Measurements from ENCODE around the gene KY. TPM values are rescaled to one million over a fixed set of nuclear protein-coding genes. Genes with fewer than 3 reads are reported as not detected.

KY gene
- total RNA-seq, 6 donors from 2014 or later: 0.11 to 2.1 (median 0.38) TPM; not detected in 2

- Histone ChIP-seq H3K9me3 (peaks cover 0 to 11% (median 6%) of the 10 kb centered on the region in 4 donors), H3K4me1 (no peaks in the 10 kb centered on the region), H3K27ac (no peak overlapping the region), H3K27me3 (no peaks in the 10 kb centered on the region), H3K36me3 (no peaks in the 10 kb centered on the region), H3K4me3 (no peak overlapping the region)
- DNase-seq (peak in 1 of 2 donors; percentile 12), ATAC-seq (ENCODE audit: low FRiP score in 2 of 2) (no peak)
- TF ChIP-seq EP300 (IDR thresholded peaks at IDR 0.05) (no peak), POLR2AphosphoS5 (IDR thresholded peaks at IDR 0.05) (no peak), POLR2A (IDR thresholded peaks at IDR 0.05) (no peak)
- TF ChIP-seq, protein P1, sequence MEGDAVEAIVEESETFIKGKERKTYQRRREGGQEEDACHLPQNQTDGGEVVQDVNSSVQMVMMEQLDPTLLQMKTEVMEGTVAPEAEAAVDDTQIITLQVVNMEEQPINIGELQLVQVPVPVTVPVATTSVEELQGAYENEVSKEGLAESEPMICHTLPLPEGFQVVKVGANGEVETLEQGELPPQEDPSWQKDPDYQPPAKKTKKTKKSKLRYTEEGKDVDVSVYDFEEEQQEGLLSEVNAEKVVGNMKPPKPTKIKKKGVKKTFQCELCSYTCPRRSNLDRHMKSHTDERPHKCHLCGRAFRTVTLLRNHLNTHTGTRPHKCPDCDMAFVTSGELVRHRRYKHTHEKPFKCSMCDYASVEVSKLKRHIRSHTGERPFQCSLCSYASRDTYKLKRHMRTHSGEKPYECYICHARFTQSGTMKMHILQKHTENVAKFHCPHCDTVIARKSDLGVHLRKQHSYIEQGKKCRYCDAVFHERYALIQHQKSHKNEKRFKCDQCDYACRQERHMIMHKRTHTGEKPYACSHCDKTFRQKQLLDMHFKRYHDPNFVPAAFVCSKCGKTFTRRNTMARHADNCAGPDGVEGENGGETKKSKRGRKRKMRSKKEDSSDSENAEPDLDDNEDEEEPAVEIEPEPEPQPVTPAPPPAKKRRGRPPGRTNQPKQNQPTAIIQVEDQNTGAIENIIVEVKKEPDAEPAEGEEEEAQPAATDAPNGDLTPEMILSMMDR (IDR thresholded peaks at IDR 0.05): no peak
- WGBS, 2 donors: 66 to 84% methylated on average over 2 to 5 of the region's 5 CpGs
Measured at GRCh38 chr3:134625885-134626741, 24.7 kb downstream of the KY start.

GRCh38 chr3:134625462-134625861 lies 25.4 kb downstream of the KY start:
- Histone ChIP-seq H3K4me3 (no peak overlapping the region), H3K27me3 (no peaks in the 10 kb centered on the region), H3K36me3 (no peaks in the 10 kb centered on the region), H3K9me3 (peaks cover 0 to 5% (median 2%) of the 10 kb centered on the region in 4 donors), H3K27ac (no peak overlapping the region), H3K4me1 (no peaks in the 10 kb centered on the region)
- DNase-seq (peak in 1 of 2 donors; percentile 11), ATAC-seq (ENCODE audit: low FRiP score in 2 of 2) (no peak)
- 79 to 92% methylated on average over 6 to 8 of the region's 8 CpGs for WGBS, 2 donors
- TF ChIP-seq POLR2AphosphoS5 (IDR thresholded peaks at IDR 0.05): no peak
- TF ChIP-seq, protein P1 (IDR thresholded peaks at IDR 0.05): no peak
- TF ChIP-seq EP300 (IDR thresholded peaks at IDR 0.05): no peak
- no peak for TF ChIP-seq POLR2A (IDR thresholded peaks at IDR 0.05)

DNA sequence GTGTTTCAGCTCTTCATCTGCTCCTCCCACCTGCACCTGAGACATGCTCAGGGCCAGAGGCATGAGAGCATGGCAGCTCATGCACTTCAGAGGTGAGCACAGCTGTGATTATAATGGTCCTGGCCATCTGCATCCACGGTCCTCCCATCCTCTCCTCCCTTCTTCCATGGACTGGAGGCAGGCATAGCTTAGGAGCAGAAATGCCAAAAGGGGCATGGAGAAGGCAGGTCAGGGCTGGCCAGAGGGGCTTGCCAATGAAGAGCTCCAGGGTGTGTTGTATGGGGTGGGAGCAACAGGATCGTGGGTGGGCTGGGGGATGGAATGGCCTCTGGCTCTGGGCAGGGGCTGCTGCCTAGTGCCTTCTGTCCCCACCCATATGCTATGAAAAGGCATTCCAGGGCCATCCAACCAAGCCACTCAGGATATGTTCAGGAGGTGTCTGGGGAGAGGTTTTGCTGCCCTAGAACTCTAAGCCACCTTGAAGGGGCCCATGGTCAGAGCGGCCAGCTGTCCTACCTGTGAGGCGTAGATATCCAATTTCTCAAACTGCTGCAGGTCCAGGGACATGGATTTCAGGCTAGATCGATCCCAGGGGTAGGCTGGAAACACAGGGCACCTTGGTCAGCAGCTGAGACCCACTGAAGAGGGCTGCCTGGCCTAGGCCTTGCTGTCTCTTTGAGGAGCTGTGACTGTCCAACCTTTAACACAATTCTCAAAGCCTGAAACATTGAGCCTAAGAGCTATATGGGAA lies 26.1 kb downstream of the KY start:
- H3K27ac ChIP-seq: no peak overlapping the region
- no peaks in the 10 kb centered on the region for H3K27me3 ChIP-seq
- WGBS, 2 donors: 85 to 95% methylated on average over 5 of the region's 5 CpGs
- TF ChIP-seq, protein P1 (IDR thresholded peaks at IDR 0.05): no peak
- TF ChIP-seq POLR2AphosphoS5 (IDR thresholded peaks at IDR 0.05): no peak
- no peaks in the 10 kb centered on the region for H3K9me3 ChIP-seq
- H3K36me3 ChIP-seq: no peaks in the 10 kb centered on the region
- H3K4me1 ChIP-seq: no peaks in the 10 kb centered on the region
- H3K4me3 ChIP-seq: no peak overlapping the region
- ATAC-seq (ENCODE audit: low FRiP score in 2 of 2) (no peak), DNase-seq (no peak)

DNA sequence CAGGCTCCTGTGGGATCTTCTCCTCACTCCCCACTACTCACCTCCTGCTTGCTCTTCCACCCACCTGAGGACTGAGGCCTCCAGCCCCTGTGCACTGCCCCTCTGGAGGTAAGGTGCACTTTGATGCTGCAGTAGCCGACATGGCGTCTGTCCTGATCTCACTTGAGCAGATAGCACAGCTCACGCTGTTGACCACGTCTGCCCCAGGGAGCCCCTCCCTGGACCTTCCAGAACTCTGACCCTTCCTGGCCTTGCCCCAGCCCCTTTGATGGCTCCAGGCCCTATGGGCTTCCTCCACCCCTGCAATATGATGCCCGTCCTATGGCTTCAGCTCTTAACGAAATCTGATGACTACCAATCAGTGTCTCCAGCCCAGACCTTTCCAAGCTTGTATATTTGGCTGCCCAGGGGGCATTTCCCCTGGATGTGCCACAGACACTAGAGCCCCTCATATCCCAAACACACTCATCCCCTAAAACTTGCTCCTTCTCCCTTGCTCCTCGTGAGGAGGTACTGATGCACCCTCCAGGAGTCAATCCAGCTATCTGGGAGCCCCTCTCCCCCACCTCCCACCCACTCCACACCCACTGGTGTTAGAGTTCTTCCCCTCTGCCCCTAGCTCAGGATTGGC lies 27.1 kb downstream of the KY start:
- H3K27ac ChIP-seq: no peak overlapping the region
- H3K36me3 ChIP-seq: no peaks in the 10 kb centered on the region
- no peaks in the 10 kb centered on the region for H3K4me1 ChIP-seq
- TF ChIP-seq POLR2AphosphoS5 (IDR thresholded peaks at IDR 0.05) (no peak), EP300 (IDR thresholded peaks at IDR 0.05) (no peak)
- TF ChIP-seq, protein P1 (IDR thresholded peaks at IDR 0.05): no peak
- H3K27me3 ChIP-seq: no peaks in the 10 kb centered on the region
- ATAC-seq (ENCODE audit: low FRiP score in 2 of 2): no peak
- 89 to 95% methylated on average over 7 of the region's 7 CpGs for WGBS, 2 donors
- no peaks in the 10 kb centered on the region for H3K9me3 ChIP-seq
- DNase-seq: peak in 1 of 2 donors; percentile 15
- H3K4me3 ChIP-seq: no peak overlapping the region
